NOMO-1 treated with dmso at 0.1 percent for 144 hours (cell line): Measurements from ENCODE around the gene UST.
"Not testable (repeated sequence)": the region's sequence is repeated elsewhere in the genome, so short reads cannot be mapped to it uniquely, and the experiment has no call there.

ENCODE experiments used
- DNase-seq: peaks from one replicate; lab custom pipeline; 2025; ENCODE audit not compliant: unreplicated experiment; lab: John Stamatoyannopoulos, UW

The UST gene

GRCh38 chr6:149028767-149029405 is 282.1 kb downstream of the UST start:
- DNase-seq, result peak; percentile 72

- no peak for DNase-seq
Measured at GRCh38 chr6:149031201-149031858, 284.5 kb downstream of the UST start.

- peak; percentile 50 for DNase-seq
Measured at GRCh38 chr6:149031859-149032598, 285.2 kb downstream of the UST start.

GRCh38 chr6:149032599-149033405 is 286.0 kb downstream of the UST start:
- no peak for DNase-seq

GRCh38 chr6:149033454-149033853 is 286.6 kb downstream of the UST start:
- DNase-seq, result no peak

GRCh38 chr6:149035766-149036165 is 288.9 kb downstream of the UST start:
- DNase-seq, result no peak

- DNase-seq, result no peak
Measured at GRCh38 chr6:149037051-149037671, 290.3 kb downstream of the UST start.

GRCh38 chr6:149039025-149039424 is 292.2 kb downstream of the UST start:
- DNase-seq, result not testable (repeated sequence)

- DNase-seq, result no peak
Measured at GRCh38 chr6:149041953-149042352, 295.1 kb downstream of the UST start.

- DNase-seq, result no peak
Measured at GRCh38 chr6:149043476-149044130, 296.8 kb downstream of the UST start.

- no peak for DNase-seq
Measured at GRCh38 chr6:149044528-149044927, 297.7 kb downstream of the UST start.

- peak; percentile 25 for DNase-seq
Measured at GRCh38 chr6:149045404-149045803, 298.6 kb downstream of the UST start.

- DNase-seq, result no peak
Measured at GRCh38 chr6:149046164-149046821, 299.5 kb downstream of the UST start.

- no peak for DNase-seq
Measured at GRCh38 chr6:149046822-149047246, 300.0 kb downstream of the UST start.

GRCh38 chr6:149049230-149049629 is 302.4 kb downstream of the UST start:
- DNase-seq, result no peak

GRCh38 chr6:149050160-149050559 is 303.3 kb downstream of the UST start:
- no peak for DNase-seq

- no peak for DNase-seq
Measured at GRCh38 chr6:149052350-149053106, 305.7 kb downstream of the UST start.

GRCh38 chr6:149053848-149054558 is 307.2 kb downstream of the UST start:
- no peak for DNase-seq
